Measurements from ENCODE around the gene RASA3. TPM values are rescaled to one million over a fixed set of nuclear protein-coding genes. Genes with fewer than 3 reads are reported as not detected.
"Not testable (repeated sequence)": the region's sequence is repeated elsewhere in the genome, so short reads cannot be mapped to it uniquely, and the experiment has no call there.

RASA3 gene
- polyA plus RNA-seq, 1 donor = 23.6 TPM

DNA sequence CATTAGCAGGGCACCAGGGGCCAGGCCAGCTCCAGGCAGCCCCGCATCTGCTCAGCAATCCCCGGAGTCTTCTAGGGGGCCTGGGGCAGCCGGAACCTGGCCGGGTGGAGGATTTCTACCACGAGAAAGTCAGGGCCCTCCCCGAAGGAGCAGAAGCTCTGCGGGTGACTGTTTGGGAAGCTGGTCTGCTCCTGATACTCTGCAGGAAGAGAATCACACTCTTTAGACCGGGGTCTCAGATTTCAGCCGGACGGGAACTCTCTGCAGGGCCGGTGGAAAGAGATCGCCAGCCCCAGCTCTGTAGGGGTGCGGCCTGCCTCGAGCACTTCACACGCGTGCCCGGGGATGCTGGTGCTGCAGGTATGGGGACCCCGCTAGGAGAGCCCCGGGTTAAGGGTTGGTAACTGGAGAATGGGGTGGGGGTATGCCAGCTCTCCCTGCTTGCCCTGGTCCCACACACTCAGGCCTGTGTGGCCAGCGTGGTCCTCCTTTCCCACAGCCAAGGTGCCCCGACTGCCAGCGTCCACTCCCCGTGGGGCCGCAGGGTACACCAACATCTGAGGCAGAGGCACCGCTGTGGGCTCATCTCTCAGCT lies 20.1 kb downstream of the RASA3 start:
- no peak for DNase-seq

DNA sequence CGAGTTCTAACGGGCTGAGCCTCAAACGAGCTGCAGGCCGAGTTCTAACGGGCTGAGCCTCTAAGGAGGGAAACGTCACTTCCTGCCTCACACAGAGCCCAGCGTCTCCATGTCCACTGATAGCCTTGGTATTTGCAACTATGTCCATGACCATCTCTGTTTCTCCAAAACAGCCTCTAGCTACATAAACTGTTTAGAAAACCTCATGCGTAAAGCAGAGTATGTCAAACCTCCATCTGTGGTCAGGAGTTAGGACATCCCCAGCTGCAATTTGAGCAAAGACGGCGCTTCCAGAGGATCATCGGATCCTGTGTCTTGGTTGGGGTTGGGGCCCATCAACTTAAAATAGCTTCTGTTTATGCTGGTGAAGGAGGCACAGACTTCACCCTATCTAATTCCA lies 20.8 kb downstream of the RASA3 start:
- no peak for DNase-seq

DNA sequence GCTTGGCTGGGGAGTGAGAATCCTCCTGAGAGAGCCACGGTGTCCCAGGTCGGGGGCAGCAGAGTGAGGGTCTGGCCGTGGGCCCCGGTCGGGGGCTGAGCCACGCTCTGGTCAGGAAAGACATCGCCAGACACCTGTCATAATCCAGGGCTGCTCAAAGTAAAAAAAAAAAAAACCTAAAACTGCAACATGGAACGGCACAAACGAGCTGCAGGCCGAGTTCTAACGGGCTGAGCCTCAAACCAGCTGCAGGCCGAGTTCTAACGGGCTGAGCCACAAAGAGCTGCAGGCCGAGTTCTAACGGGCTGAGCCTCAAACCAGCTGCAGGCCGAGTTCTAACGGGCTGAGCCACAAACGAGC lies 21.6 kb downstream of the RASA3 start:
- DNase-seq = not testable (repeated sequence)

DNA sequence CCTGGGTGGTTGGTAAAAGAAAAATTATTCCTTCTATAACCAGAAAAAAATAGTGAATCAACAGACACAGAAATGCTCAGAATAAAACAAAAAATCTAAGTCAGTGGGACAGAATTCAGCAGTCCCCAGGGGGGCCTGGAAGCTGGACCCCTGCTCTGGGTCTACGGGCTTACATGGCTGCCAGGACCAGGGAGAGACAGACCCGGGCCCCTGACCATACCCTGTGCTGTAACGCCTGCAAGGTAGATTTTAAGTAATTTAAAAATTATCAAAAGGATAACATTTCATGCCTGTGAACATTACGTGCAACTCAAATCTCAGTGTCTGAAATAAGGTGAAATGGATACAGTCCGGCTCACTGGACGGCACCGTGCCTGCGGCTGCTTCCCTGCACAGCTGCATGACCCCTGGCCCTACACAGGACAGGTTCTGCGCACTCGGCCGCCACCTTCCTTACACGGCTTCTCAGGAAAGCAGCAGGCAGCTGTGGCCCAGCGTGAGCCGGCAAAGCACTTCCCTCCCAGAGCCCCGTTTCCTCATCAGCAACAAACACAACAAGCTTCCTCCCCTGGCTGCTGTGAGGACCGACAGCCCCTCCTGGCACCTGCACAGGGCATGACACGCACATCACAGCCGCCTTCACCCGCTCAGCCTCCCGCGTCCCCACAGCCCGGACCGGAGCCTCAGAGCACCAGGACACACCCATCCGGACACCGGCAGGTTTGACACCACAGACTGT lies 22.2 kb downstream of the RASA3 start:
- no peak for DNase-seq

DNA sequence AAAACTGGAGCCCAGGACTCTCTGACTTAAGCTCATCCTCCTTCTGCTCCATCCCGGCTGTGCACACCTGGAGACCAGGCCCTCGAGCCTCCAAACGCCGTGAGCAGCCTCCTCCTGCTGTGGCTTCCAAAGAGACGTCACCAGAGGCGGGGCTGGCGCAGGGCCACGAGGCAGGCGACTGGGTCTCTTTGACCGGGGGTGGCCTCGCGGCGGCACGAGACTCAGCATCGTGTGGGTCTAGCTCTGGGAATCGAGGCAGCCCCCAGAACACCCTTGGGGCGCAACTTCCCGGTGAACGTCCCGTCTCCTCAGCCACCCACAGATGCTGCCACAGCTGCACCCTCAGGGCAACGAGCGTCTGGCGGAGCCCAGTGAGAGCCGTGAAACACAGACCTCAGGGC lies 22.8 kb downstream of the RASA3 start:
- no peak for DNase-seq

DNA sequence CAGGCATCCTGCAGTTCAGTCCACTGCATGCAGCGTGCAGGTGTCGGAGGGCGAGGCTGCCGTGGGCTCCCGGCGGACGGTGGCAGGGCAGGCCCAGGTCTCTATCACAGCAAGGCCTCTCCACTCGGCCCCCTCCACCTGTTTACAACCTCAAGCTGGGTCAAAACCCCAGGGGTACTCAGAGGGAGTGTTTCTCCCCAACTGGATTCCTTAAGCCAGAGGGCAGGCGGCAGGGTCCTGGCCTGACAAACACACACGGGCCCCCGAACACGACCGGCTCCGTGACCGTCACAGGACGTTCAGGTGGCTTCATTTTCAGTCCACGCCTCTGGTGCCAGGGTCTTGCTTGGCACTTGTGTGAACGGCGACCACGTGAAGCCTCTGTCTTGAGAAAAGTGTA lies 23.5 kb downstream of the RASA3 start:
- no peak for DNase-seq

DNA sequence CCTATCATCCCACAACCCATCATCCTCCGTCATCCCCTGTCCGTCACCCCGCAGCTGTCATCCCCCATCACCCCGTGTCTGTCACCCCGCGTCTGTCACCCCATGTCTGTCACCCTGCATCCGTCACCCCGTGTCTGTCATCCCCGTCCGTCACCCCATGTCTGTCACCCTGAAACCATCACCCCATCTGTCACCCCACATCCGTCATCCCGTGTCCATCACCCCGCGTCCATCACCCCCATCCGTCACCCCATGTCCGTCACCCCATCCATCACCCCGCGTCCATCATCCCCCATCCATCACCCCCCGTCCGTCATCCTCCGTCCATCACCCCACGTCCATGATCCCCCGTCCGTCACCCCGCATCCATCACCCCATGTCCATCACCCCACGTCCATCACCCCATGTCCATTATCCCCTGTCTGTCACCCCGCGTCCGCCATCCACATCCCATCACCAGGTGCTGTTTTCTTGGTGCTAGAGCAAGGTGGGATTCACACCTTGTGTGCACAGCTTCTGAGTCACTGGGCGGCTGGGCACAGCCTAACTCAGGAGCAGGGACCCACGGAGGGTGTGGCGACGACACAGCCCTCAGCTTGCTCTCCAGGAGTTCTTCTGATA lies 24.2 kb downstream of the RASA3 start:
- no peak for DNase-seq

DNA sequence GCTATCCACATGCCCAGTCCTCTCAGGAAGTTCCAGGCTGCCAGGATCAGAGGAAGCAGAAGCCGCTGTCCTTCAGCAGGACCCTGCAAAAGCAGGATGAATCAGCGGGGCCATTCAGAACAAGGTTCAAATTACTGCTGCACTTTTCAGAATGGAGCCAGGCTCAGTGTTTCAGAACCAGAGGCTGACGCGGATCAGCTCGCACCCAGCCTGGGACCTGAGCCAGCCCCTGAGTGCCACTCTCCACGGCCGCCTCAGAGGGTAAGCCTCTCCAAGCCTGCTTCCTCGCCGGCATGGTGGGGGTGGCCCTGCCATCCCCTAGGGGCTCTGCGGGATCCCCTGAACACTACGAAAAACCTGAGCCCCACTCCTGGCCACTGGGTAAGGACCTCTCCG lies 24.7 kb downstream of the RASA3 start:
- DNase-seq = no peak

DNA sequence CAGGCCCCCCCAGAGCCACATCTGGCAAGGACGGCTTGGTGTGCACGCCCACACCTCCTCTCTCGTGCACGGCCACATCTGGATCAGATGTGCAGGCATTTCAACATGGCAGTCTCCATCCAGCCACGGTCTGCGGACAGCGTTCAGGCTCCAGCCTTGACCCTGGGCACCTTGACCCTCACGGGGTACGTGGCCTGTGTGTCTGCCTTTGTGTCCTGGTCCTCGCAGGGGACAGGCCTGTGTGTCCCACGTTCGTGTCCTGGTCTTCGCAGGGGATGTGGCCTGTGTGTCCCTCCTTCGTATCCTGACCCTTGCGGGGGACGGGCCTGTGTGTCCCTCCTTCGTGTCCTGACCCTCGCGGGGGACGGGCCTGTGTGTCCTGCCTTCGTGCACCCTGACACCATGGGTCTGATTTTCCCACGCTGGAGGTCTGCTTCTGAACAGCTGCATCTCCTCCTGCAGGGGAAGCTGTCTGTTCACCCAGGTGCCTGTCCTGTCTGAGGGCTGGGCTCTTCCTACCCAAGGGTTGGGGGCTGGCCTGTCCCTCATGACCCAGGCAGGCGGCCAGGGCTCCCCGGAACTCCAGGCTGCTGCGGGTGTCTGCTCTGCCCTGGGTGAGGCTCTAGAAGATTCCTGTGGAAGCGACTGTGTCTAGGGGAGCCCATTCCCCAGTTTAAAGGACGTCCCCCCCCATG lies 25.3 kb downstream of the RASA3 start:
- DNase-seq = no peak

DNA sequence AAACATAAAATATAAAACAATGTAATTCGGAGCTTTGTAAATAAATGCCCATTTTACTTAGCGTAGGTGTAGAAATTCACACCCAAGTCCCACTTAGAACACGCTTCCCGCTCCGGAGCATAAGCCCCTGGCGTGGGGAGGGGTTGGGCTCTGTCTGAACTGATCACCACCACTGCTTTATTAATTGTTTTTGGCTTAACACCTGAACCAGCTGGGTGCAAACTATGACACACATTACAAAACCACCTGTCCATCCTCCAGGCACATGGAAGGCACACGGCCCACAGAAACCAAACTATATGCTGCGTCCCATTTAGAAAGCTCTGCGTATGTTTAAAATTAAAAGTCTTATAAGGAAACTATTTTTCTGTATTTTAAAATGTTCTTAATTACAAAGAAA lies 25.9 kb downstream of the RASA3 start:
- DNase-seq = no peak

DNA sequence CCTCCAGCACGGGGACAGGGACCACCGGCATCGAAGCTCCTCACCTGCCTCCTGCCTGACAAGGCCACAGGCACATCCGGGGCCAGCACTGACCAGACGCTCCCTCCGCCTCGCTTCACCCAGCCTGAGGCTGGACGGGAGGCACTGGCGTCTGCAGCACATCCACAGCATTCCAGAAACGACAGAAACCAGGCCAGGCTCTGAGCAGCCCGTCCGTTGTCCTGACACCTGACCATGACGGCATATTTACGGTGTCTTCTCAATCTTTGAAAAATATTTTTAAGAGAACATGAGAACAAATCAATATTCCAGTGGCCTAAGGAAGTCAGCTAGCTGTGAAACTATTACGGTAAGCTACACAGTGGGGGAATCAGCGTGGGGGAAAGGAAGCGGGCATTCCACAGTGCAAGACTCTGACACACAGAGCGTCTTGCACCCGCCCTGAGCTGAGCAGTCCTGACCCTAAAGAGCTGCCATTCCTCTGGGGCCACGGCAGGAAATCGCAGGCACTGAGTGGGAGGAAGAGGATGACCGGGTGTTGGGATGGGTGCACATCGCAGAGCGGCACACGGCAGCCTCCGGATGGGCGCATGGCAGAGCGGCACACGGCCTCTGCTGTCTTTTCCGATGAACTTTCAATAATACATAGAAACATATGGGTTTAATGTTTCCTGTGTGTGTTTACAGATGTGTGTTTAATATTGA lies 26.8 kb downstream of the RASA3 start:
- DNase-seq = no peak

DNA sequence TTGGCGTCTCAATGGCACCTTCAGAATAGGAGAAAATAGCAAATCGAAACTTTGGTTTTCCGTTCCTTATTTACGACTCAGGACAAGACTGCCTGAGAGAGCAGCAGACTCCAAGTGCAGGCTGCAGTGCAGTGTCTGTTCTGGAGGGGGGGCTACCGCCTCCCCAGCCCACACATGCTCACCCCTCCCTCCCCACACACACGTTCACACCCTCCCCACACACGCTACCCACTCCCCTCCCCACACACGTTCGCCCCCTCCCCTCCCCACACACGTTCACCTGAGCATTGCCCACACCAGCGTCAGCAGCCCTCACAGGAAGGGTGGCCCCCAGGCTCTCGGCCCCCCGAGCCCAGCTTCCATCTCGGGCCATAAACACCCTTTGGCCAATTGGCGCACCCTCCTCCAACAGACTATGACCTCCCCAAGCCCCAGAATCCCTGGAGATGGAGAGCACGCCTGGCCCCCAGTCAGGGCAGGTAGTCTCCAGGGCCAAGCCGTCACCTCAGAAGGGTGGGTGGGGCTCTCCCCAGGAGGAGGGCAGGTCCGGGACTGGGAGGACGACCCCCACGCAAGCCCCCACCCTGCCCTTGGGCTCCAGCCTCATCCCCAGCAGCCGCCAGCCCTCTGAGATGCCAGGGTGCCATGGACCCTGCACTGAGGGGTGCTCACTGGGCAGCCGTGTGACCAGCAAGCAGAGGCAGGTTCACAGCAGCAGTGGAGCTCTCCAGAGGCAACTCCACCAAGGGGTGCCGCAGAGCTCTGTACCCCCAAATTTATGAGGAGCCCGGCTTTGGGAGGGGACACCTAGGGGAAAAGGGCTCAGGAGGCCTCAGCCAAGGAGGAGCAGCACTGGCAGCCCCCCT lies 27.5 kb downstream of the RASA3 start:
- DNase-seq = no peak

DNA sequence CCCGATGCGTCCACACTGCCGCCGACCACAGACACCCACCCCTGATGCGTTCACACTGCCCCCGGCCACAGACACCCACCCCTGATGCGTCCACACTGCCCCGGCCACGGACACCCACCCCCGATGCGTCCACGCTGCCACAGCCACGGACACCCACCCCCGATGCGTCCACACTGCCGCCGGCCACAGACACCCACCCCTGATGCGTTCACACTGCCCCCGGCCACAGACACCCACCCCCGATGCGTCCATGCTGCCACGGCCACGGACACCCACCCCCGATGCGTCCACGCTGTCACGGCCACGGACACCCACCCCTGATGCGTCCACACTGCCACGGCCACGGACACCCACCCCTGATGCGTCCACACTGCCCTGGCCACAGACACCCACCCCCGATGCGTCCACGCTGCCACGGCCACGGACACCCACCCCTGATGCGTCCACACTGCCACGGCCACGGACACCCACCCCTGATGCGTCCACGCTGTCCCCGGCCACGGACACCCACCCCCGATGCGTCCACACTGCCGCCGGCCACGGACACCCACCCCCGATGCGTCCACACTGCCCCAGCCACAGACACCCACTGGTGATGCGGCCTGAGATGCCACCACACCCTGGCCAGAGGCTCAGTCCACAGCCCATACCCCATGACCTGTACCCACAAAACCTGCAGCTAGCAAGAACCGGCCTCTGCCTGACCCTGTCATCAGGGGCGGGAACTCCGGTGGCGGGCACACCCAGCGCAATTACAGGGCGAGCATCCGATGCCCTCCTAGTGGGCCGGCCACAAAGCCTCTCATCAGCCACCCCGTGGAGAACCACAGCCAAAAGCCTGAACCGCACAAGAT lies 28.4 kb downstream of the RASA3 start:
- no peak for DNase-seq

DNA sequence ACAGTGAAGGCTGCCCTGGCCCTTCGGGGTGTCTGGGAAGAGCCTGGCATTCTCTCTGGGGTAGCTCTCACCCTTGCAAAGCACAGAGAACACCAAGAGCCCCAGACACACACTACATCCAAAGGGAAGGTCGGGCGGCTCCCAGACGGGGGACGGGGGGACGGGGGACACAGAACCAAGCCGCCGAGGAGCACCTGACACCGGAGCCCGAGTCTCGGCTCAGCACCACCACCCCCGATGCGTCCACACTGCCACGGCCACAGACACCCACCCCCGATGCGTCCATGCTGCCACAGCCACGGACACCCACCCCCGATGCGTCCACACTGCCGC lies 29.2 kb downstream of the RASA3 start:
- DNase-seq = not testable (repeated sequence)

DNA sequence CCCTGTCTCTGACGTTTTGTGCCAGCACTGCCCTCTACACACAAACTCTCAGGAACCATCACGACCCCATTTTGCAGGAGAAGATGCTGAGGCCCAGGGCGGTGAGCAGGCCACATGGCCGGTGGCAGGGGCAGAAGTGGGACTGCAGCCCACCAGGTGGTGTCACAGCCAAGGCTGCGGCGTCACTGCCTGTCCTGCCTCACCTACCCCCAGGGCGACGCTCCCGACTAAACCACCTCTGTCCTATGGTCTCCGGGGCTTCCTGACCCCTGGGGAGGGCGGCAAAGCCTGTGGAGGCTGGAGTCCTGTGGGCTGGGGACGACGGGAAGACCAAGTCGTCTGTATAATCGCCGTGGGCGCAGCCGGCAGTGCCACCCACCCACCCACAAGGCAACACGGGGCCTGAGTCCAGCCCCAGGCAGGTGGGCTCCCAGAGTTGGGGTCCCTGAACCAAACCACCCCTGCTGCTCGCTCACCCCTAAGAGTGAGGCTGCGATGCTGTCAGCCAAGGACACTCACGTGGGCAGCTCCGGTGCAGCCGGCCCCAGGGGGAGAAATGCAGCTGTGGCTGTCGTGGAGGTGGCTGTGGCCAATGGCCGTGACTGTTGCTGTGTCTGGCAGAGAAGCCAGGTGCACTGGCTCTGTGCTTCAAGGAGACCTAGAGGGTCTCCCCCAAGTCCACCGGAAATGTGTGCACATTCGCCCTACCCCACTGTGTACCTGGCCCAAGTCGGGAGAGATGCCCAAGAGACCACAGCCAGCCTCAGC lies 29.7 kb downstream of the RASA3 start:
- DNase-seq = no peak

DNA sequence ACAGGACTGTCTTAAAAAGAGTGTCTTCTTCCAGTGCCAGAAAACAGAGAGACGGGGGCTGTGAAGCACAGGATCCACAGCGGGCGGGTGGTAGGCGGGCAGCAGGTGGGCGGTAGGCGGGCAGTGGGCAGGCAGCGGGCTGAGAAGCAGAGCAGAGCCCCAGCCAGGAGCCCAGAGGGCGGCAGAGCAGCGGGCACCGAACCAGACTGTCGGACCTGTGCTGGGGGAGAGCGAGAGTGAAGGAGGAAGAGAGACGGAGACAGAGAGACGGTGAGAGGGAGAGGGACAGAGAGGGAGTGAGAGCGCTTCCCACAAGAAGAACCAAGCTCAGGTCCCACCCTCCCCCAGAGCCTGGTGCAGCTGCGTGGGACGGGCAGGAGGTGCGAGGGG lies 30.3 kb downstream of the RASA3 start:
- no peak for DNase-seq

DNA sequence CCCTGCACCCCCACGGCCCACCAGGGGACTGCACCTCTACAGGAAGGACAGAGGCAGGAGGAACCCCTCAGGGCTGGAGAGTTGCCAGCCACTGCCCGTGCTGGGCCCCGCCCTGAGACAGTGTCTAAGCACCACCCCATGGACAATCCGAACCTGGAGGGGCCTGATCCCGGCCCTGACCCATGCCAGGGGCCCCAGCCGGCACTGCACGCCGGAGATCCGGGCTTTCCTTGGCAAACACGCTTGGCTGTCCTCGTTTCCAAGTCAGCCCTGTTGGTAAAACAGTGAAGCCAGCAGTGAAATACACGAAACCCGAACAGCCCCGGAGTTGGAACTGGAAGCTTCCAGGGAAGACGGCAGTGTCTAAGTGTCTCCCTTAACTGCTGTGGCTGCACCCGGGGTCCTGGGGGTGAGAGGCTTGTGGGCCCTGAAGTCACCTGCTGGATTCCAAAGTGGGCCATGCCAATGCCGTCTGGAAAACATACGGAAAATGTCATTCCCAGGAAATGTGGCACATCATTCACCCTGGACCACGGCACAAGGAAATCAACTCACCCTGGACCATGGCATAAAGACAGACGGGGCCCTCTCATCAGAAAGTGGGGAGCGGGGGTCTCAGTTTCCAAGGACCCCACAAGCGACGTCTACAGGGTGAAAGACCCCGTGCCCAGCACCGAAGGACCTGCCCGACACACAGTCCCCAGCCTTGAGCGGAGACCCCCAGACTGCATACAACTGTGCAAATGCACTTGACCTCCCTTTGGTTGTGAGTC lies 30.9 kb downstream of the RASA3 start:
- DNase-seq = no peak

DNA sequence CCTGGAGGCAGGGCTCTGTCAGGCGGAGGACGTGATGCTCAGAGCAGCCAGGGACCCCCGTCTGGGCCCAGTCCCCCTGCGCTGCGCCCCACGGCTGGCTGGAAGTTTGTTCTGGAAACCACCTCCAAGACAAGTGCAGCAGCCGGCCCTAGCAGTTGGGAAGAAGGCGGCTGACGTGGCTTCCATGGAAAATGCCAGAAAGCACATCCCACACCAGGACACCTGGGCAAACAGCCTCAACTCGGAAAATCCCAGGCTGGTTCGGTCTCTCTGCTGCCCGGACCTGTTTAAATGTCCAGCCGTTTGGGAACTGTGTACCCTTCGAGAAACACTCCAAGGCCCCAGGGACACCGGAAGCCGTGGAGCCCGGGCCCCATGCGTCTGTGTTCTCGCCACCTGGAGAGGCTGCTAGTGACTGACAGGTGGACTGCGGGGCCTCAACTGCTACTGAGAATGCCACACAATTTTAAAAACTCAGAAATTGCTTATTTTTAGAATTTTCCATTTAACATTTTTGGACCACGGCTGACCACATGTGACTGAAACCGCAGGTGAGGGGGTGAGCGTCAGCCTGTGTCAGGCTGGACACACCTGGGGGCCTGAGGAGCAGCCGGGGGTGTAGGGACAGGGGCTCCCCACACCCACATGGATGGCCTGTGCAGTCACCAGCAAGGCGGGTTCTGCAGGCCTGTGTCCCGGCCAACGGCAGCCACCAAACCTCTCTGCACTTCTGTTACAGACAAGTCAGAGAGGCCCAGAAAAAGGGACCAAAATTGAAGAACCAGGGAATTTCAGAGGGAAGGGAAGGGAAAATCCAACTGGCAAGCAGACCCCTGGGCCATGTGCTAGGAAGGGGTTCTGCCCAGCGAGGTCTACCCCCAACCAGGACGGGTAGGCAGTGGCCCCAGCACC lies 31.7 kb downstream of the RASA3 start:
- peak; percentile 83 for DNase-seq
